GM18499 (cell line): Measurements from ENCODE around the gene ING1.
"Not testable (repeated sequence)": the region's sequence is repeated elsewhere in the genome, so short reads cannot be mapped to it uniquely, and the experiment has no call there.

Source experiments
- ATAC-seq: cut with Tn5 transposase; IDR thresholded peaks from one replicate; pipeline ENCODE4 v1.9.1; 2021; ENCODE audit warnings: moderate number of reproducible peaks; ENCODE audit not compliant: insufficient read depth, unreplicated experiment

ING1 gene

DNA sequence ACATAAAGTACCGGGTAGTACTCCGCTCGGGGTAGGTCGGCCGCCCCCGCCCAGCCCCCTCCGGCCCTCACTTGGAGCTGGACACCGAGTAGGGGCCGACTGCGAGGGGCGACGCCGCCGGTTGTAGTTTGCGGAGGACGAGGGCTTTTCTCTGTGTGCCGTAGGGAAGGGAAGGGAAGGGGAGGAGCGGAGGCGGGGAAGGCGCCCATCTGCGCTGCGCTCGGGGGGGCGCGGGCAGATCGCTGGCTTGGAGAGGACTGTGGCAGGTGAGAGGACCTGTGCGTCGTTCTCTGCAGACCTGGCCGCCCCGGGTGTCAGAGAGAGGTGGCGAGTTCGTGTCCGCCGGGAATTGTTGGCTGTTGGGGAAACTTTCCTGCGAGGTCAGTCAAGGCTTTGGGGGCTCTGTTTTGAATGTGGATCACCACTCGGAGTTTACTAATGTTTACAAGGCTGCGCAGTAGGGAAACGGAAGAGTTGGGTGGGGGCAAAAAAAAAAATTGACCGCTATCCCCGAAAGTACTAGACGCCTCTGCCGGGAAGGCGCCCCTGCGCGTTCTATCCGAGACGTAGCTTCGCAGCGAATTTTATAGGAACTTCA, 1.4 kb downstream of the ING1 start:
- no peak for ATAC-seq

DNA sequence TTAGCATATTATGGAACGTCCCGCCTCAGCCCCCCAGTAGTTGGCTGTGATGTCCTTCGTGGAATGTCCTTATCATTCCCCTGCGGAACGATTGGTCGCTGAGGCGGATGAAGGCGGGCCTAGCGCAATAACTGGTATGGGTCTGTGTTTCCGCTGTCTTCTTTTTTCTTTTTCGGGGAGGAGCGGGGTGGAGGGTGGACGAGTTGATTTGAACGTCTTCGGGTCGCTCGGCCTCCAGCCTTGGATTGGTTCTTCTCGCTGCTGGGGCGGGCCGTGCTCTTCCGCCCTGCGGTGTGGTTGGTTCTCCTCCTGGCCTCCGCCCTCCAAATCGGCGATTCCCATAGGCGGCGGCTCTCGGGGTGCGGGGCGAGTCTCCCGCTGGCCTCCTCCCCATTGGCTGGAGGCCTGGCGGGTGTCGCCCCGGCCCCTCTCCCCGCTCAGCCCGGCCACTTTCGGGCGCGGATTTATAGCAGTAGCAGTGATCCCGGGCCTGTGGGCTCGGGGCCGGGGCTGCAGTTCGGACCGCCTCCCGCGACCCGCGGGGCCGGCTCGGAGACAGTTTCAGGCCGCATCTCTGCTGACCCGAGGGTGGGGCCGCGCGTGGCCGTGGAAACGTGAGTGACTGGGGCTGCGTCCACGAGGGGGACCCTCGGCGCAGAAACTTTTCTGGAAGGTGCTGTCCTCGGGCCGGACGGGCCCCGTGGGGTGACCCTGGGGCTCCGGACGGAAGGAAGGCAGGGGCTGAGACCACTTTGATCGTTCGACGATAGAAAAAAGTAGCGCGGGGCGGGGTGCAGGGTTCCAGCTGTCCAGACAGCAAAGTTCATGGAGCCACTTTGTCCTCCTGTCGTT, 2.1 kb downstream of the ING1 start:
- peak; percentile 51 for ATAC-seq

DNA sequence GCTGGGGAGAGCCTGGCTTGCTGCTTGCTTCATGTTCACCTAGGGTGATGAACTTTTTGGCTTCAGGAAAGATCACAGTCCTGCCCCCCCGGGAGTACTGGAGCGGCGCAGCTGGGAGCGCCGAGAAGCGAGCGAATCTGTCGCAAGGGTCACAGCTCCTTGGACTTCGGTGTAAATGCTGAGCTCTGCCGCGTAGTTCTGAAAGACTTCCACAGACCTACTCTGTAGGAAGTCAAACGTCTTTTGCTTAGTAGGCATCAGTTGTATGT, 2.7 kb downstream of the ING1 start:
- ATAC-seq, result no peak

DNA sequence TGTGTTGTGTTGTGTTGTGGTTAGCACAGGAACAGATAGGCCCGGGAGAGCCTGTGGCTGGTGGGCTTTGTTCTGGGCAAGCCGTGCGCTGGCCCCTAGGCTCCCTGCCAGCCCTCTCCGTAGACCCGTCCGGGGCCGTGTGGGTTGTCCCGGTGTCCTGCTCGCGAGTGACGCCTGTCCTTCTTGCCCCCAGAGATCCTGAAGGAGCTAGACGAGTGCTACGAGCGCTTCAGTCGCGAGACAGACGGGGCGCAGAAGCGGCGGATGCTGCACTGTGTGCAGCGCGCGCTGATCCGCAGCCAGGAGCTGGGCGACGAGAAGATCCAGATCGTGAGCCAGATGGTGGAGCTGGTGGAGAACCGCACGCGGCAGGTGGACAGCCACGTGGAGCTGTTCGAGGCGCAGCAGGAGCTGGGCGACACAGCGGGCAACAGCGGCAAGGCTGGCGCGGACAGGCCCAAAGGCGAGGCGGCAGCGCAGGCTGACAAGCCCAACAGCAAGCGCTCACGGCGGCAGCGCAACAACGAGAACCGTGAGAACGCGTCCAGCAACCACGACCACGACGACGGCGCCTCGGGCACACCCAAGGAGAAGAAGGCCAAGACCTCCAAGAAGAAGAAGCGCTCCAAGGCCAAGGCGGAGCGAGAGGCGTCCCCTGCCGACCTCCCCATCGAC, 5.7 kb downstream of the ING1 start:
- ATAC-seq, result no peak

DNA sequence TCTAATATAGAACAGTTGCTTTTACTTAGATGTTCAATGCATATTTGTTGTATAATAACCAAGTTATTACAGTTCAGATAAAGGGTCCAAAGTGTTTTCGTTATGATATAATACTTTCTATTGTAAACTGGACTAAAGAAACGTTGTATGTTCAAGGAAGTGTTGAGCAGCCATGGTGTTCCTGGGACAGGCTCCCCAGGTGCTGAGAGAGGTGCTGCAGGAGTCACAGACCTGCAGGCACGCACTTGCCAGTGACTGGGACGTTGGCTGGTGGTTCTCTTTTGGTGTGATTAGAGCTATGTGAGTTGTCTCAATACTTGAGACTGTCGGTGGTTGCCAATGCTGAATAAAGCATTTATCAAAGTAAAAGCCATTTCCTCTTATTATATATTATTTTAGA, 9.5 kb downstream of the ING1 start:
- ATAC-seq, result no peak

DNA sequence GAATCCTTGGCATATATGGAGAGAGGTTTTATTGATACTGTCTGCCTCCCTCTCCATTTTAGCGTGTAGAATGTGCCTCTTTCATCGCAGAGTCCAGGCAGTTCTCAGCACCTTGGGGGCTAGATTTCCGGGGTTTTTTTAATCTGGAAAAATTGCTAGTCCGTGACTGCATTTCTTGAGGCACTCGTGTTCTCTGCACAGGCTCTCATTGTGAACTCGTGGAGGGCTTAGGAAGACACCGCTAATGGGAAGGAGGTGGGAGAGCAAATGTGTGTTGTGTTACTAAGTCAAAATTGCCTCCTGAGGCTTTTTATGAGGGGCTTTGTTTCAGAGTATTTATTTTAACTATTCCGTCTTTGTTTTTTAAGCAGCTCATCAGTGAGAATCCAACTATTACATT, 10.1 kb downstream of the ING1 start:
- ATAC-seq, result no peak

DNA sequence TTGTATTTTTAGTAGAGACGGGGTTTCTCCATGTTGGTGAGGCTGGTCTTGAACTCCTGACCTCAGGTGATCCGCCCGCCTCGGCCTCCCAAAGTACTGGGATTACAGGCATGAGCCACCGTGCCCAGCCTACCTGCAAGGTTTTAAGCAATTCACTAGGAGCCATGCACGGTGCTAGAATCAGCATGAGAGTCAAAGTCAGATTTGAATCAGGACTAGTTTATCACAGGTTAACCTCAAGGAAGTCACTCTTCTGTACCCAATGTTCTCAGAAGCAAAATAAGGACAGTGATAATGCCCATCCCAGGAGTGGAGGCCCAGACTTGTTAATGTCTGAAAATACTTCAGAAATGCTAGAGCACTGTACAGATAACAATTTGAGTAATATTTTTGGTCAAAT, 12.7 kb downstream of the ING1 start:
- not testable (repeated sequence) for ATAC-seq

DNA sequence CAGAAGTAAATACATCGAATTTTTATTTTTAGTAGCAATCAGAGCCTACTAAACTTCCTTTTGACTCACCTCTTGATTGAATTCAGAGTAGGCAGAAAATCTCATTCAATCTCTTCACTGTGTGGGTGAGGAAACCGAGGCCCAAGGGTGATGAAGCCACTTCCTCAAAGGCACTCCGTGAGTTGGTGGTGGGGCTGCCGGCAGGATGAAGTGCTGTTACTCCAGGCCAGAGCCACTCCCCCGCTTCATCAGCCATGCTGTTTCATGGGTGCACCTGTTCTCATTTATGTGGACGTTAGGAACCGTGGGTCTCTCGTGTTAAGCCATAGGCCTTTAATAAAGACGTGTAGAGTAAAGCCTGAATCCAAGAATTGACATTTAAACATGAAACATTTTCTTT, 13.2 kb downstream of the ING1 start:
- ATAC-seq, result no peak

DNA sequence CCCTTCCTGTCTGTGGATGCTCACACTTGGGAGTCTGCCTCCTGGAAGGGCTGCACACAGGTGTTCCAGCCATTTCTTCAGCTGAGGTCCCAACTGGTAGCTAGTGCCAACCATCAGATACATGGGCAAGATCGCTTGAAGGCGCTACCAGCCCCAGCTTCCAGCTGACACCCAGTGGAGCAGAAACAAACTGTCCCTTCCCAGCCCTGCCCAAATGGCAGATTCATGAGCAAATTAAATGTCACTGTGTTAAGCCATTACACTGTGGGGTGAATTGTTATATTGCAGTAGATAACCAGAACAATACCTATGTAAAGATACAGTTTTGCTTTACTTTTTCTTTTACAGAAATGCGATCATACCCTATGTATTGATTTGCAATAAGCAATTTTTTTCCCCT, 17.6 kb downstream of the ING1 start:
- no peak for ATAC-seq

DNA sequence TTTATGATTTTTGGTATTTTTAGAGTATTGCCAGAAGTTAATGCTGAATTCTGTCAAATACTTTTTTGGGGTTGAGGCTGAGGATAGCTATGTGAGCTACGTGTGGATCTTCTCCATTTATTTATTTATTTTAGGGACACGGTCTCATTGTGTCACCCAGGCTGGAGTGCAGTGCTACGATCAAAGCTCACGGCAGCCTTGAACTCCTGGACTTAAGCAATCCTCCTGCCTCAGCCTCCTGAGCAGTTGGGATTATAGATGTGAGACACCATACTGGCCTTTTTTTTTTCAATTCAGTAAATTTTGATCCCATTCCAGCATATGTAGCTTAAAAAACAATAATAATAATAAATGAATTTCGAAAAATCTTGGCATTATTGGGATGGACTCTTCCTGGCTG, 21.1 kb downstream of the ING1 start:
- no peak for ATAC-seq

DNA sequence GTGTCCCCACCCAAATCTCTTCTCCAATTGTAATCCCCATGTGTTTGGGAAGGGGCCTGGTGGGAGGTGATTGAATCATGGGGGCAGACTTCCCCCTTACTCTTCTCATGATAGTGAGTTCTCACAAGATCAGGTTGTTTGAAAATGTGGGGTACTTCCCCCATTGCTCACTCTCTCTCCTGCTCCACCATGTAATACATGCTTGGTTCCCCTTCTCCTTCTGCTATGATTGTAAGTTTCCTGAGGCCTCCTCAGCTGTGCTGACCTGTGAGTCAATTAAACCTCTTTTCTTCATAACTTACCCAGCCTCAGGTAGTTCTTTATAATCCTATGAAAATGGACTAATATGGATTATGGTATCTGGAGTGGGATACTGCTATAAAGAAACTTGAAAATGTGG, 24.1 kb downstream of the ING1 start:
- ATAC-seq, result no peak

DNA sequence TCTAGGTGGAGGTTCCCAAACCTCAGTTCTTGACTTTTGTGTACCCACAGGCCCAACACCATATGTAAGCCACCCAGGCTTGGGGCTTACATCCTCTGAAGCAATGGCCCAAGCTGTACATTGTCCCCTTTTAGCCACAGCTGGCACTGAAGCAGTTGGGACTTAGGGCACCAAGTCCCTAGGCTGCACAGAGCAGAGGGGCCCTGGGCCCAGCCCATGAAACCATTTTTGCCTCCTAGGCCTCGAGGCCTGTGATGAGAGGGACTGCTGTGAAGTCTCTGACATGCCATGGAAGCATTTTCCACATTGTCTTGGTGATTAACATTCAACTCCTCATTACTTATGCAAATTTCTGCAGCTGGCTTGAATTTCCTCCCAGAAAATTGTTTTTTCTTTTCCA, 30.2 kb downstream of the ING1 start:
- no peak for ATAC-seq

DNA sequence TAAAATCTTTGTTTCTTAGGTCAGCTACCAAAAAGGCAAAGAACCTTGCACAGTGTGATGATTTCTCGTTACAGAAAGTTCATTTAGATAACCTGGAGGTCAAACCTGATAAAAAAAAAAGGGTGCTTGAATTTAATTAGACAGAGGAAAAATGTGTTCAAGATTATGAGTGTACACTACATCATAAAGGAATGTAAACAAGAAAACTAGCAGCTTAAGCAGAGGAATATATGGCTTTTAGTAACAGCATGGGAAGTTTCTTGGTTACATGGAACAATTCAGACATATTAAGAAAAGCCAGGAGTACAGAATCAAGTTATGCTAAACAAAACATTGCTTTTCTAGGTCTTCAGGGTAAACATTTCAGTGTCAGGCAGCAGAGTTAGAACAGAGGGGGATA, 32.9 kb downstream of the ING1 start:
- no peak for ATAC-seq

DNA sequence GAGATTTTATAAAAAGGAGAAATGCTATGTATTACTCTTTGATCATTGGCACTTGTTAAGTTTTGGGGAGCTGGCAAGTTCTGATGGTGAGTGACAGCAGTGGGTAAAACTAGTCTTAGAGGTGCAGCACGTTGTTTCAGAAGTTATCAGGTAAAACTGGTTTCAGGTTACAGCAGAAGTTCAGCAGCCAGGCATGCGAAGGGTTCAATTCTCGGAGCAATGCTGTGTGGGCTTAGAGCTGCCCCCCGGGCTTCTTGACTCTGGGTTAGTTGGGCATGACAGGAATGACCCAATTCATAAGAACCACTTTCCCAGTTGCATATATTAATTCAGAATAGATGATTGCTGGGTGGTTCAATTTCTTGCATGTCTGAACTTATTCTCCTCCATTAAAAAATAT, 34.8 kb downstream of the ING1 start:
- no peak for ATAC-seq

DNA sequence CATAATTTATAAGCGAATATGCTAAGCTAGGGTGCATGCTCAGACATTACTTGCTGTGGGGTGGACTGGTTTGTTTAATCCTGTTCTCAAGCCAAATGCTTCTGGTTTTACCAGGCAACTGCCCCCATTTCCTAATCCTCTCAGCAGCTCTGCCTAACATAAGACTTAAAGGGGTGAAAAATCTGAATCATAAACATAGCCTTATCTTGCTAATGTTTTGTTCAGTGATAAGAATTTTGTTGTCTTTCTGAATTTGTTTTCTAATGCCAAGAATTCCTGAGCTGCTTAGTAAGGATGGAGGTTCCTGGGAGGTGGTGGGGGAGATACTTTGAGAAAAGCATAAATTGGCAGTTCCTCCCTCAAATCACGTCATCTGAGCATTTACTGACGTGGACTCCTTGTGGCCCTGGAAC, 42.7 kb downstream of the ING1 start:
- no peak for ATAC-seq

DNA sequence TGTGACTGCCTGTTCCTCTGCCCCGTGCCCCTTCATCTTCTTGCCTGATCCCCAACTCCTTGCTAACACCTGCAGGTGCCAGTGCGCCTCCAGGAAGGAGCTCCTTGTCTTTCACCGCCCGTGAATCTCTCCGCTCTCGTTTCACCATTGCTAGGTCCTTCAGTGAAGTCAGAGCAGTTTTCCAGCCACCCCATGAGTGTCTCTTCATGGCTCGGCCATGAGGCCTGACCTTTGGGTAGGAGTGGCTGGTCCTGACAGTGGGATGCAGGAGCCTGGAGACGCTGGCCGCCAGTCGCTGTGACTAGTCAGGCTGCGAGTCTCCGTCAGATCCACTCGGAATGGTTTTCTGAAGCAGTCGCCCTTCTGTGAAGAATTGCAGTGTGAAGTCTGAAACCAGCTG, 43.8 kb downstream of the ING1 start:
- ATAC-seq, result no peak

DNA sequence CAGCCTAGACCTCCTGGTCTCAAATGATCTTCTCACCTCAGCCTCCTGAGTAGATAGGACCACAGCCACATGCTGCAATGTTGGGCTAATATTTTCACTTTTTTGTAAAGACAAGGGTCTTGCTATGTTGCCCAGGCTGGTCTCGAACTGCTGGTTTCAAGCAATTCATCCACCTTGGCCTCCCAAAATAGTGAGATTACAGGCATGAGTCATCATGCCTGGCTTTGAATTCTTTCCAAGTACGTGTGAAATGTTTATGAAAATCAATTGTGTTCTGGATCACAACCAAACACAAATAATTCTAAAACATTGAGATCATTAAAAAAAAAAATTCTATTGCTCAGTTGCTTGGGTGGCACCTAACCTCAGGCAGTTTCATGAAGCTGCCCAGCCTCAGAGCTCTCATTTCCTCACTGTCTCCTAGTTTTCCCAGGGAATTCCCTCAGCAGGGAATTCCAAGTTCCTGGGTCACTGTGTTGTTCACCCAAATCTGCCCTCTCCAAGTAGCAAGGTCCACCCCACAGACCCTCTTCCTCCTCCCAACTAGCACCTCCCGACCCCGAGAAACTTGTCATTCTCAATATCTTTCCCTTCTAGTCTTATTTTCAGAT, 44.8 kb downstream of the ING1 start:
- no peak for ATAC-seq

DNA sequence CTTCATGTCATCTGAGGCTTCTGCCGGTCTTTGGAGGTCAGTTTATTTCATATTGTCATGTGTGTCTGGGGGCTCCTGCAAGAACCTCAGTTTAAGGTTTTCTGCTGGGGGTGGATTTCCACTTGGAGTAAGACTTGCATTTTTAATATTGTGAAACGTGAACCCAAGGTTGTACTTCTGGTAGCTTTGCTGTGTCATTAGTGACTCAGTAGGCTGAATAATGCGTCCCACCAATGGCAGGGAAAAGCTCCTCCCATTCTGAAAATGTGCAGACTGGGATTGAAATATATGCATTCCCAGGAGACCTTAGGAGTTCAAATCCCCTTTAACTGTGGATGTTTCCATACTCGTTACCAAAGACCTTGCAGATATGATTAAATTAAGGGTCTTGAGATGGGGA, 46.2 kb downstream of the ING1 start:
- ATAC-seq, result no peak

DNA sequence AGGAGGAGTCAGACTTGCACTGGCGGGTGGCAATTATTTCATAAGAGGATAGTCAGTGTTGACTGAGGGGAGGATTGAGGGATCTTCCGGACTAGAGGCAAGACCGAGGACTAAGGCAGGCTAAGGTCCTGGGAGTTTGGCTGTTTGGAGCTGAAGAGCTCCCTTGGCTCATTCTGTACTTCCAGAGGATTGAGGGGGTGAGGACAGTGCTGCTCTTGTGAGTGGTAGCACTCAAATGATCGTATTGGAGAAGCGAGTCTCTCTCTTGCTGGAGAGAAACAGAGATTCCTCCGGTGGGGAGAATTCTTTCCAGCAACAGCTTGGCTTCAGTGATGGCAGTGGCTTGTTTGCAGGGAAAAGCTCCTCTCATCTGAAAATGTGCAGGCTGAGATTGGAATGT, 47.1 kb downstream of the ING1 start:
- ATAC-seq, result no peak

DNA sequence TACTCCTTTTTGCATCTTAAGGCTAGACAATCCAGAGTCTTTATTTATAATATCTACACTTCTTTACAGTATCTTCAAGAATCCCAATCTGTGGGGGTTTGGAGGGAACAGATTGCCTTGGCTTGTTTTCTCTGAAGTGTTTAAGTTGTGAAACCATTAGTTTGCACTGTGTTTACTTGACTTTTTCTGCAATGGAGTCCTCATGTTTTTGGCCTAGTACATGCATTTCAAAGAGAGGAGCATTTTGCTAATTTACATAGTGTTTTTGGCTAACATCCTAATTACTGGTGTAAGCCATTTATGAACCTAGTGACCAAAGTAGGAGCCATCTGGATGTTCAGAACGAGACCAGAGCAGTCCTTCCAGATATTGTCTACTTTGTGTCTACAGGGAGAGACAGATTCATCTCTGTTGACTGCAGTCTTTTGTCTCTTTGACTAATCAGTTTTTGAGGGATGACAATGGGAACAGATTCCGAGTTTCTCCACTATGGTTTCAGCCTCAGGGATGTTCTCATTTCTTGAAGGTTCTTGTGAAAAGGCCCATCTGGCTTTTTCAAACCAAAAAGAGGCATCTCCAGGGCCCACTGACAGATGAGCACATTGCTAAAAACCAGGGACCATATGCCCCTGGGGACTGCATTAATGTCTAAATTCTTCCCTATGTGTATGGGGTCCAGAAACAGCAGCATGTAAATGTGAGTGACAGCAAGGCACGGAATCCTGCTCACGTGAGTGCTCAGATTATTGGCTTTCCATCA, 53.4 kb downstream of the ING1 start:
- no peak for ATAC-seq

DNA sequence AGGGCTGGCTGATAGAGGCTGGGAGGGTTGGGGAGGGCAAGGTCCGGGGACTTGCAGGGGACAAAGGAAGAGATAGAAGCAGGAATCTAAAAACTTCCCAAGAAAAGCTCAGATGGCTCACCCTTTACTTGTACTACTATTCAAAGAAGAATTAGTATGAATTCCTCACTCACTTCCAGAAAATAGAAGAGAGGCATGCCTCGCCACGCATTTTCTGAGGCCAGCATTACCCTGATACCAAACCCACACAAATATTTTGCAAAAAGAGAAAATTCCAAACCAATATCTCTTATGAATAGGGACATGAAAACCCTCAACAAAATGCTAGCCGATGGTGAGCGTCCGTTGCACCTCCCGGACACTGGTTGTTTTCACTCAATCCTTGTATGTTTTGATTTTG, 54.0 kb downstream of the ING1 start:
- no peak for ATAC-seq
